EL (cell line): ENCODE results near the gene FITM1.

Source experiments
- DNase-seq: peaks from one replicate; pipeline ENCODE4 v3.0.0-alpha.2; 2016

The FITM1 gene, protein sequence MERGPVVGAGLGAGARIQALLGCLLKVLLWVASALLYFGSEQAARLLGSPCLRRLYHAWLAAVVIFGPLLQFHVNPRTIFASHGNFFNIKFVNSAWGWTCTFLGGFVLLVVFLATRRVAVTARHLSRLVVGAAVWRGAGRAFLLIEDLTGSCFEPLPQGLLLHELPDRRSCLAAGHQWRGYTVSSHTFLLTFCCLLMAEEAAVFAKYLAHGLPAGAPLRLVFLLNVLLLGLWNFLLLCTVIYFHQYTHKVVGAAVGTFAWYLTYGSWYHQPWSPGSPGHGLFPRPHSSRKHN

DNA sequence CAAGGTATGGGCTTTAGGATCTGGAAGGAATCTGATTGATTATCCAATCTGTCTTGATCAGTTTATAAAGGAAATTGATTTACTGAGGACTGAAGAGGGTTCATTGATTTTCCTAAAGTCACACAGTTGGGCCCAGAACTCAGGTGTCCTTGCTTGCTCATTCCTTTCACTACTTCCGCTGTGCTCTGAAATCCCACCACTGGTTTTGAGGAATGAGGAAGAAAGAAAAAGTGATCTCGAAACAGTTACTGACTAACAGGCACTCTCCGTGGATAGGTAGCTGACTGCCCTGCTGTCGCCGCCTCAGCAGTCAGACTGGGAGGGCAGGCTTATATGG is at the start of gene FITM1:
TSS of gene FITM1 (plus strand) at position 280 of the 337 bp plus-strand sequence. CDS start 905 bp downstream, outside the sequence.
- no peak for DNase-seq

DNA sequence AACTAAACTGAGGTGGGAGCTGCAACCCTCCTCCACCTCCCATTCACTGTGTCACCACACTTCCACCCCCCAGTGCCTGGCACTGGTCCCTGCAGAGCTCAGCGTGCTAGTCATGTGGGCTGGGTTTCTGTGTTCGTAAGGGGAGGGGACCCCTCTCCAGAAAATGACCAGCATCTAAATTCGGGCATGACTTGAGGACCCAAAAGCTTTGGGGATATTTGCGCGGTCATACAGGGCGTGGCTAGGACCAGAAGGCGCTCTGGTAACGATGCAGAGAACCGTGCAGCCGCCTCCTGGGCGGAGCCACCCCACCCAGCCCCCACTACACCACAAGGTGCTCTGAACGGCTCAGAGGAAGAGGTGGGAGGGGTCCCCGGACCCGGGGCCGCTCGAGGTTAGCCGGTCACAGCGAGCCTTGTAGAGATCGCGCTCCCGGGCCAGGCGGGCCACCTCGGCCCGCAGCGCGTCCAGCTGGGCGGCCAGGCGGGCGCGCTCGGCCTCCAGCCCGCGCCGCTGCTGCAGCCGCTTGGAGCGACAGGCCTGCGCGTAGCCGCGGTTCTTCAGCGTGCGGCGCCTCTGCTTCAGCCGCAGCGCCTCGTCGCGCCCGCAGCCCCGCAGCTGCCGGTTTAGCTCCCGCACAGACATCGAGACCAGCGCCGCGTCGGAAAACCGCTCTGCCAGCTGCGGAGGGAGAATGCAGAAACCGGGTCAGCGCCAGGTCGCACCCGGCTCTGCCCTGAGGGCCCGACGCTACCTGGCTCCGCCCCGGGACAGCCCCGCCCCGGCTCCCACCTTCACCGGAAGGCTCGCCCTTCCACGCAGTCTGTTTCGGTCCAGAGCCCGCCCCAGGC is 49.3 kb upstream of the FITM1 start:
- DNase-seq, result peak; percentile 34

DNA sequence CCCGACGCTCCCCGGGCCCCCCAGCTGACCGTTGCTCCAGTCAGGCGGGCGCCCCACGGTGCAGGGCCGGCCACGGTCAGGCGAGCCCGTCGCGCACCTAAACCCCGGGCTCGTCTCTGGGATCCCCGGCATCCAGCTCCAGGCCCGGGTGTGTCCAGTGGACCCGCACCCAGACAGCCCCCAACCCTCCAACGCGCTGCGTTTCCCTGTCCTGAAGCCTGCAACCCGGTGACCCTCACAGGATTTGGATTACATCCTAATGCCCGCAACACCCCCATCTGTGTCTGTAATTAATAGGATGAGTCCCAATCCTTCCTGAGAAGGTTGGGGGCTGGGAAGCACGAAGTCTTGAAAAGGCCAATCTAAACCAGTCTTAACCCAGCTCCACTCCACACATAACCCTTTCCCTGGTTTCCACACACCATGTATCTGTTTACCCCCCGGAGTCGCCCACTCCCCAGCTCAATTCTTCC is 48.7 kb upstream of the FITM1 start:
- no peak for DNase-seq

DNA sequence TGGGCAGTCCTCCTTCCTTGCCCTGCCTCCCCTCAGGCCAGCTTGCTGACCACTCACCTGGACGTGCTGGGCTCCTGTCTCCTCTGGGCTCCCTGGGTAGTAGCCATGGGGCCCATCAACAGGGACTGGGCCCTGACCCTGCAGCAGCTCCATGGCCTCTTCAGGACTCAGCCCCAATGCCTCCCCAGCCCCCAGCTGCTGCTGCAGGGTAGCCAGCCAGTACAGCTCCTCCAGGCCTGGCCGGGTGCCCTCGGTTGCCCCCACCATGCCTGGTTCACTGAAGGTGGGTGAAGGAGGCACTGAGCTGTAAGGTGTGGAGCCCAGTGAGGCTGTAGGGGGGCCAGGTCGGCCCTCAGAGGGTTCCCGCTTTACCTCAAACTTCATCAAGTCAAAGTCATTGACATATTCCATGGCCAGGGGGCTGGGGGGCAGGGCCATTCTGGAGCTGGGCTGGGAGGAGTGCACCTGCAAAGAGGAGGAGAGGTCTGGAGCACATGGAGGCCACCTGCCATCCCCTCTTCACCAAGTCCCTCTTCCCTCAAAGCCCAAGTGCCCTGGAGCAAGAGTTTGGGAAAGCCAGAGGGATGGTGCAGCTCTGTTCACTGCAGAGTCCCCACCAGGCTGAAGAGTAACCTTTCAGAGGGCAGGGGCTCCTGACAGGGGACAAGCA is 47.9 kb upstream of the FITM1 start:
- DNase-seq, result no peak

DNA sequence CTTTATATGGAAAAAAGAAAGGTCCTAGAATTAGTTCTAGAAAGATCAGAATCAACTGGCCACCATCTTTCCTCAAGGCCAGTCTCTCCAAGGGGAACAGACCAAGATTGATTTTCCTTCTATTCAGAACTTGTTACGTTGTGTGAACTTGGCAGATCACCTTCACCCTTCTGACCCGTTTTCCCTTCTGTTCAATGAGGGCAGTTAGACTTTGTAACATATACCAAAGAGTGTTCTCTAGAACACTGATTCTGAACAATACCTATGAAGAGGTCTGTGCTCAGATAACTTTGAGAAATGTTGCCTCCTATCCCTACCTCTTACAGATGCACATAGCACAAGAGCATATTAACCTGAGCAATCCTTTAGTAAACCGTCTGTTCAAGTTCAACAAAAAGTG is 47.0 kb upstream of the FITM1 start:
- no peak for DNase-seq

DNA sequence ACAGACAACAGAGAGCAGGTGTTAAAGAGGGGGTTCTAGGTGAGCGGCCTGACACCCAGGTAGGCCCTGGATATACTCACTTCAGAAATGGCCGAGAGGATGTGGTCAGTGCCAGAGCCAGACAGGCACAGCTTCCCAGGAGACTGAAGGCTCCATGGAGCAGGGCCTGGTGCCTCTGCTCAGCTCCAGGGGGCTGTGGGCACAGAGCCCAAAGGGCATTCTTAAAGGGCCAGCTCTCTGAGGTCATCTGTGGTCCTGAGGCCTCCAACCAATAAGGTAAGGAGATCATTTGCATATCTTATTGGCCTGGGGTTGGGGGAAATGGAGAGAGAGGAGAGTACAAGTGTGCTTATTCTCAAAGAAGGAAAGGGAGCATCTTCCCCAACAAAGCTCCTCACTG is 46.0 kb upstream of the FITM1 start:
- no peak for DNase-seq

DNA sequence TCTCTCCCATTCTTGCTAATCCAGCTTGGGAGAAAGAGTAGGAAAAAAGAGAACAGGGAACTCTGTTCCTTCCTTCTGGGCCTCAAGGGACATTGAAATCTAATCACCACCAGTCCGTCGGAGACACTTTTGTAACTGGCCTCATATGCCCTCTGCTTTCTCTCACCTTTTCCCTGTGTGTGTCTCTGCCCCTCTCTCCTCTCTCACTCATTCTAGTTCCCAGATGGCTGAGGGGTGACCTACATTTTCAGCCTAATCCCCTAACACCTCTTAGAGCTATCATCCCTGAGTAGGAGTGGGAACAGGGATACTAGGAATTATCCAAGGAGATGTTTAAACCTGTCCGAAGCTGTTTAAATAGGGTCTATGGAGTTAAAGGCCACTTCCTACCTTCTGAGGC is 45.2 kb upstream of the FITM1 start:
- no peak for DNase-seq

DNA sequence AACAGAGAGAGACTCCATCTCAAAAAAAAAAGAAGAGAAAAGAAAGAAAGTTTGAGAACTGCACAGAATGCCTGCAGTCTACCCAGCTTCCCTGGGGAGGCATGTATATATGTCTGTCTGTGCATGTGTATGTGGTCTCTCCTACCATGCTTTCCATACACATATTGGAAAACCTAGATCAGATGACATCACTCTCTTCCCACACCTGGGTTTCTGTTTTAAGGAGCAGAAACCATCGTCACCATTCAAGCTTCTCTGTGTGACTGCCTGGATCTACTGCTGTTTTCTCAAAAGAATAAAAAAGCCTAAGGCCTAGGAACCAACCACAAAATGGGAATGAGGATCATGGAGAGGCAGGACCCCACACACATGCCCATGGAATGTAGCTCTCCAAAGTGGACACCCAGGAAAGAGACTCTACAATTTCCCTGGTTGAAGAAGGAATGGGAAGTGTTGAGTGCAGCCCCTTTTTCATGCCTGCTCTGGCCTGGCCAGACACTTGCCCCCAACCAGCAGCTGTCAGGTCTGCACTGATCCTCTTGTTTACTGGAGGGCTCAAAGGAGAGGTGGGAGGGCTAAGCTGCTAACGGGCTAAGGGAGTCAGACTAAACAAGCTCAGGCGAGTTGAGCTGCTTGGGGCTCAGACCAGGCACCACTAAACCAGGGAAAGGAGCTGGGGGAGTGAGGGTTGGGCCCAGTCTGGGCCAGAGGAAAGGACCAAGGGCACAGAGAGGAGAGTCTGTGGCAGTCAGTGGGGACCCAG is 44.1 kb upstream of the FITM1 start:
- no peak for DNase-seq

DNA sequence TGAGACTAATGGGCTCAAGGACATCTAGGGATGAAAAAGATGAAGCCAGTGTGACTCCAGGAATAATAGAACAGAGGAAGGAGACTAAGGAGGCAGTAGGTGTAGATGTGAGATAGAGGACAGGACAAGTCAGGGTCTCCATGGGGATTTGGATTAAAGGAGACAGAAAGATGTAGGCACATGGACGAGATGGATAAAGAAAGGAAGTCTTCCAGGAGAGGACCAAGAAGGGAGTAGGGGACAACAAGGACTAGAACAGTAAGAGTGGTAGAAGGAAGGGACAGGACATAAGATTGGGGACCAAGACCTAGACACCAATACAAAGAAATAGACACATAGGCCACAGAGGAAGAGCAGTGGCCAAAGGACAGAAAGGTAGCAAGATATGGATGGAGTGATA is 43.5 kb upstream of the FITM1 start:
- no peak for DNase-seq

DNA sequence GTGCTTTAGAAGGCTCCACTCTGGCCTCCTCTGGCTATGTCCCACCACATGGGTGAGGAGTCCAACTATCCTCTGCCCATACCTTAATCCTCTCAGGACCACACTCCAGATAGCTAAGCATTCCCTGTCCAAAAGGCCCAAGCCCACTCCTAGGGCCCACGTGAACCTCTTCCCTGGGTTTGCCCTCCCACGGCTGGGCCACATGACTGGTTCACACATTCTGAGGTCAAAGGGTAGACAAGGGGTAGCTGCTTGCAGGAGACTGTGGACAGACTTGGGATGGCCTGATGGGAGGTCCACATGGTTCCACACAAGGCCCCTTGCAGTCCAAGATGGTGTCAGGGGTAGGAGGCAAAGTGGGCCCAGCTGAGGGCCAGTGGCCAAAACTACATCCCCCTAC is 42.4 kb upstream of the FITM1 start:
- DNase-seq, result no peak

DNA sequence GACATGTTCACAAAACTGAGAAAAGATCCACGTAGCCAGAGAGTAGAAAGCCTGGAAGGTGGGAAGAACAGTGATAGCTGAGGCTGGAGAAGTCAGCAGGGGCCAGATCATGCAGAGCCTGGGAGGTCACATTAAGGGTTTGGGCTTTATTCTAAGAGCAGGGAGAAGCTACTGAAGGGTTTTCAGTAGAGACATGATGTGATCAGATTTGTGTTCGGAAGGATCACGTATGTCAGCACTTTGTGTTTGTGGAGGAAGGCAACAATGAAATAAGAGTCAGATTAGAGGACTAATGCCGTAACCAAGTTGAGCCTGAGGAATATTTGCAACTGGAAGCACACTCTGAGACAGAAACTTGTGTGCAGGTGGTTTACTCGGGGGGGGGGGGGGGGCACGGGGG is 40.6 kb upstream of the FITM1 start:
- no peak for DNase-seq

DNA sequence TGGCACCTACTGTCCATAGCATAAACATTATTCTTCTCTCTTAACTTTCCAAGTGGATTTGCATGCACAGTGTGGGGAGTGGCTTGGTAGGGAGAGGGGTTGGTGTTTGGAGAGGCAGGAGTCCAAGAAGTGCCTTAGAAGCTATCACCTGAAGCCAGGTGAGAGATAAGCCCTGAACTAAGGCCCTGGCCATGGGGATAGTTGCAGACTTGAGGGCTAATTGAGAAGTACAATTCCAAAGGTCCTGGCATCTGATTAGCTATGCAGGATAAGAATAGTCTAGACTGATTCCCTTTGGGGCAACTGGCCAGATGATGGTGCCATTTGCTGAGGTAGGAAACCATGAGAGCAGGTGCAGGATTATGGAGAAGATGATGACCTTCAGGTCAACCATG is 38.4 kb upstream of the FITM1 start:
- no peak for DNase-seq

DNA sequence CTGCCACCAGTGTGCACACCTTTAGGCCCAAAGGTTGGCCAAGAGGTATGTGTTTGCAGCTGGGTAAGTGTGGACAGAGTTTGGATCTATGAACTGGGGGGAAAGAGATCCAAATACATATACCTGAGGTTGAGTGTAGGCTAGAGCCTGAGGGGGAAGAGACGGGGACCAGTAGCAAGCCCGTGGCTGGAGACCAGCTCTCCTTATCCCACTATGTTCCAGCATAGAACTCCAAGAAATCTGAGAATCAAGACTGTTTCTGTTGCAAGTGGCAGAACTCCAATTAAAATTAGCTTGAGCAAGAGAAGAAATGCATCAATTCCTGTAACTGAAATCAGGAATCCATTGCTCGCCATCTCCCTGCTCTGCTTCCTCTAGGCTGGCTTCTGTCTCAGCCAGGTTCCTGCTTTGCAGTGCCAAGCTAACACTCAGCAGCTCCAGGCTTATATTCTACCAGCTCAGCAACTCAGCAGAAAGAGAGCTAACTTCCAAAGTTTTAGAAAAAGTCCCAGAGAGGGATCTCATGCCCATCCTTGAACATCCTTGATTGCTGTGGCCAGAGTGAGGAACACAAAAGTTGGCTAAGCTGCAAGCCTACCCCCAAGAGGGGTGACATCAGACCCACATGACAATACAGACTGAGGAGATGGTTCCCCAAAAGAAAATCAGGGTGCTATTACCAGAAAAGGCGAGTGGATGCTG is 37.8 kb upstream of the FITM1 start:
- no peak for DNase-seq

DNA sequence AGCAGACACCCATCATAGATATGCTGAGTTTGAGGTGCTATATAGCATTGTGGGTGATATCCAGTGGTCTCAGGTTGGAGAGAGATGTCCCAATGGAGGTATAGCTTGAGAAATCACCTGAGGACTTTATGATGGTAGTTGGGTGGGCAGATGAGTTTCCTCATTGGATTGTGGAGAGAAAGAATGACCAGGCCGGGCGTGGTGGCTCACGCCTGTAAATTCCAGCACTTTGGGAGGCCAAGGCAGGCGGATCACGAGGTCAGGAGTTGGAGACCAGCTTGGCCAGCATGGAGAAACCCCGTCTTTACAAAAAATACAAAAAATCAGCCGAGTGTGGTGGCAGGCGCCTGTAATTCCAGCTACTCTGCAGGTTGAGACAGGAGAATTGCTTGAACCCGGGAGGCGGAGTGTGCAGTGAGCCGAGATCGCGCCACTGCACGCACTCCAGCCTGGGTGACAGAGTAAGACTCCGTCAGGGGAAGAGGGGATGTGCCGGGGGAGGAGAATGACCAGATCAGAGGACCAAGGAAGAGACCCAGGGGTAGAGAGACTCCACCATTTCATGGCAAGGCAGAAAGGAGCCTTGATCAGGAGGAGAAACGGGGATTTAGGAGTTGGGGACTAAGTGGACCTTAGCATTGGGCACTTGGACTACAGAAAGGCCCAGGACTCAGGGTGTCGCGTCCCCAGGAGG is 37.1 kb upstream of the FITM1 start:
- DNase-seq, result no peak

DNA sequence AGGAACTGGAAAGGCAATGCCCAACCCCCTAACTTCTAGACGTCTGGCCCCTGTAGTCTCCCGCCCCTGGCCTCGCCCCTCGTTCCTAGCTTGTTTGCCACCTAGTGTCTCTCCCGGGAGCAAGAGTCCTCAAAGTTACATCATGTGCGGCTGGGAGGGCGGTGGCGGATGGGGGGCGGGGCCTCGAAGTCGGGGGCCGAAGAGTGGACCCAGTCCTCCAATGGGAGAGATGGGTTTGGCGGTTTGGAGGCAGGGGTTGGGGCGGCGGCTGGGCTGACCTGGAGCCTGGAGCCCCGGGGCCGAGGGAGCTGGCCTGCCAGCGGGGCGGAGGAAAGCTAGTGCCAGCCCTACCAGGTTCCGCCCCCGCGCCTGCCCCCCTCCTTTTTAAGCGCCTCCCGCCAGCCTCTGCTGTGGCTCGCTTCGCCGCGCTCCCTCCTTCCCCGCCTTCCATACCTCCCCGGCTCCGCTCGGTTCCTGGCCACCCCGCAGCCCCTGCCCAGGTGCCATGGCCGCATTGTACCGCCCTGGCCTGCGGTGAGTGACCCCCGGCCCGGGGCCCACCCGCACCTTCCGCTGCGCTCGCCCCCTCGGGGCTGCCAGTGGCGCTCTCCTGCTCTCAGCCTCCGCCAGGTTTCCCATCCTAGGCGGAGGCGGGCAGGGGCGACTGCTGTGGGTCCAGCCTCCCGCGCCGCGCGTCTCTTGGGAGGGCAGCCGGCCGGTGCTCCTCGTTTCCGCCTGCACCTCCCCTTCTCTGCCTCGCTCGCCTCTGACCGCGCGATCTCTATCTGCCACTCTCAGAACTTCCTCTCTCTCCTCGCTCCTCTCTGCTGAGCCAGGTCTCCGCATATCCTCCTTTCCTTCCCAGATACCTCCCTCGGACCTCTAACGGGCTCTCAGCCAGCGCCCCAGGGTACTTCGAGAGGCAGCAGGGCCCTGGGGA is 36.3 kb upstream of the FITM1 start, which contains the start of gene PCK2:
TSS of gene PCK2 (plus strand) at position 411 of the 940 bp plus-strand sequence. CDS start at position 506, 95 bp downstream.
- peak; percentile 98 for DNase-seq

DNA sequence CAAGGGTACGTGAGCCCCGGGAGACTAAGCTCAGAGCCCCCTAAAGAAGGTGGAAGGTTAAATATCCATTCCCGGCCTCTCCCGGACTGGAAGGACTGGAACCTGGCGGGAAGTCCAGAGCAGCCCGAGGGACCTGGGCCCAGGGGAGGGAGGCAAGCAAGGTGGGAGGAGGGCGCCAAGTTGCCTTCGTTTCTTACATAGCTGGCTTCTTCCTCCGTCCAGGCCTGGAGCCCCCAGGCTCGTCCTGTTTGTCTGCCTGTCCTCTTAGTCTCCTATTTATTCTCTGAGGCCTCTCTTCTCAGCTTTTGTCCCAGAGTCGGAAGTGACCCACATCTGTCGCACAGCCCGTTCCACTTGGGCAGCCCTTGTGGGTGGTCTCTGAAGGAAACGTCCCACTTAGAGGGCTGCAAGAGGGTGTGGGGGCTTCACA is 35.6 kb upstream of the FITM1 start:
- no peak for DNase-seq

DNA sequence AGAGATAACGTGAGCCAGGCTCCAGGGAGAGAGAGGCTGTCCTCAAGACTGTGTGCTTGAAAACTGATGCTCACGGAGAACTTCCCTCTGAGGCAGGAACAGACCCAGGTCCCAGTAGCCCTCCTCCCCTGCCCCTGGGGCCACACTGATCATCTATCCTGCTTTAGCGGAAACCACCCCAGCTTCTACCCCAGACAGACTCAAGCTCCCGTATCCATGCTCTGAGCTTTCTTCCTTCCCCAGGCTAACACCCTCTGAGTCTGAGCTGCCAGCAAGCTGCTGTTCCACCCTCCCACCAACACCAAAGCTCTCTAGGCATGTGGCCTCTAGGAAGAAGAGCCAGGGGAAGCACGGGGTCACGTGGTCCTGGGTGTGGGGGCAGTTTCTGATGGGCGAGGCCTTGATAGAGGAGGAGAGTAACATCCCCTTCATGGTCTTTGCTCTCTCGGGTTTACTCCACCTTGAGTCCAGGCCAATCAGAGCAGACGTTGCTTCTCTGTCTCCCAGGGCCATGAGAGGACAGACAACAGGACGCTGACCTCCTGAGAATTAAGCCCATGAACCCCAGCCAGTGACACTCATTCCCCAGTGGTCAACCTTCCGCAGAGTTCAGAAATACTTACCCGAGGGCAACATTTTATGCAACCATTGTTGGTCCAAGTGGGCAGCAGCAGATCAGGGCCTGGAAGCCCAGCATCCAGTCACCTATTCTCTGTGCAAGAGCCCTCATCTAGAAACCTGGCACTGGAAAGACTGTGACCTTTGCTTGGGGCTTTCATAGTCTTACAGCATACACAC is 35.0 kb upstream of the FITM1 start:
- peak; percentile 83 for DNase-seq

DNA sequence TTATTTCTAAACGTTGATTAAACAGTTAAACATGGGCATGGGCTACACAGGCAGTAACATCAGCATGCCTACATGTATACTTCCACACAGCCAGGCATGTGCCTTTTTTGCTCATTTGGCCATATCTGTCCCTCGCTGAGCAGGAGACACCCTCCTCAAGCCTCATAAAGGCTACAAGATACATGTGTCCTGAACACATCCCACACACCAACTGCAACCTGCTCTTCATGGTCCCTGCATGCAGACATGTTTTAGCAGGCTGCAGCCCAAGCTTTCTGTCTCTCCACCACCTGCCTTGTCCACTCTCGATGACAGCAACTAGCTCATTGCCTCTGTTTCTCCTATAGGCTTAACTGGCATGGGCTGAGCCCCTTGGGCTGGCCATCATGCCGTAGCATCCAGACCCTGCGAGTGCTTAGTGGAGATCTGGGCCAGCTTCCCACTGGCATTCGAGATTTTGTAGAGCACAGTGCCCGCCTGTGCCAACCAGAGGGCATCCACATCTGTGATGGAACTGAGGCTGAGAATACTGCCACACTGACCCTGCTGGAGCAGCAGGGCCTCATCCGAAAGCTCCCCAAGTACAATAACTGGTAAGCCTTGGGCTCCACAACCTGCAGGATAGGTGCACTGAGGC is 33.8 kb upstream of the FITM1 start:
- no peak for DNase-seq
